ENCODE results near the gene RBM19.

The RBM19 gene

GRCh38 chr12:113860950-113861349 is 105.2 kb downstream of the RBM19 start:
- TF ChIP-seq REST (IDR thresholded peaks at IDR 0.05; ENCODE audit: insufficient read depth in 1 of 2, low read depth in 2 of 2, low read length in 2 of 2), result 0 out of 4 replicates have a peak, but pooled peaks of 1 of the 2 experiments have one; percentile 36
- no peak for TF ChIP-seq TAF1 (IDR thresholded peaks at IDR 0.05; ENCODE audit: borderline replicate concordance, insufficient read depth, low read length)
- TF ChIP-seq FOXP2 (optimal IDR thresholded peaks at IDR 0.05; ENCODE audit: borderline replicate concordance, extremely low read depth, extremely low read length, insufficient read depth), result no peak
- TF ChIP-seq SIN3A (IDR thresholded peaks at IDR 0.05; ENCODE audit: borderline replicate concordance, insufficient read depth, low read length), result no peak

DNA sequence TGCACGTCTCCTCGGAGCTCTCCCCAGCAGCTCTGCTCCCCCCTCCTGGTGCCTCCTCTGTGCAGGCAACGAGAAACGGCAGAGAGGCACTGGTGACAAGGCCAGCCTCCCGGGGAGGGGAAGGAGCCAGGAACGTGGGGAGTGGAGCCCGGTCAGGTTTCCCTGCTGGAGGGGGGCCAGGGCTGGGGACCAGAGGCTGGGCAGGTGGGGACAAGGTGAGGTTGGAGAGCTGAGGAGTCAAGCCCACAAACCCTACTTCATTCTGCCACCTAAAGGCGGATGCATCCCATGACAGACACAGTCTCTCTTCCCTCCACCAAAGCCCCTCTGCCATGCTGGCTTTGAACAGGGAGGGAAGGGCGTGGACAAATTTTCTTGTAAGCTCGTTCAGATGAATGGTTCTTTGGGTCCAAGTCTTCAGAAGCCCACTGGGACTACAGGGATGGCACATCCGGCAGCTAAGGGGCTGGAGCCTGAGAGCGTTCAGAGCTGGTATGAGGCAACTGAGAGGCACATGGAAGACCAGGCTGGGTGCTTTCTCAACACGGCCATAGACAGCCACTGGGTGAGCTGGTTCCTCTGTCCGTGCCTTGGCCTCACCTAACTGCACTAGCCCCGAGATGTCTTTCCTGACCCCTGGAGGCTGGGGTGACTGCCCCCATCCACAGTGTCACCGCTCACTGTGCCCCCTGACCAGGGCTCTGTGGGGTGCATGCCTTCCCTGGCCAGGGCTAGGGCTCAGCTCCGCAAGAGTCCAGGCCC is 105.9 kb downstream of the RBM19 start:
- no peak for TF ChIP-seq REST (IDR thresholded peaks at IDR 0.05; ENCODE audit: insufficient read depth in 1 of 2, low read depth in 2 of 2, low read length in 2 of 2)
- TF ChIP-seq FOXP2 (optimal IDR thresholded peaks at IDR 0.05; ENCODE audit: borderline replicate concordance, extremely low read depth, extremely low read length, insufficient read depth), result no peak
- no peak for TF ChIP-seq SIN3A (IDR thresholded peaks at IDR 0.05; ENCODE audit: borderline replicate concordance, insufficient read depth, low read length)
- TF ChIP-seq POLR2AphosphoS5 (IDR thresholded peaks at IDR 0.05; ENCODE audit: low read depth, low read length), result no peak
- TF ChIP-seq TAF1 (IDR thresholded peaks at IDR 0.05; ENCODE audit: borderline replicate concordance, insufficient read depth, low read length), result no peak

GRCh38 chr12:113858841-113859386 is 107.2 kb downstream of the RBM19 start:
- no peak for TF ChIP-seq POLR2AphosphoS5 (IDR thresholded peaks at IDR 0.05; ENCODE audit: low read depth, low read length)
- no peak for TF ChIP-seq FOXP2 (optimal IDR thresholded peaks at IDR 0.05; ENCODE audit: borderline replicate concordance, extremely low read depth, extremely low read length, insufficient read depth)
- TF ChIP-seq SIN3A (IDR thresholded peaks at IDR 0.05; ENCODE audit: borderline replicate concordance, insufficient read depth, low read length), result no peak
- no peak for TF ChIP-seq REST (IDR thresholded peaks at IDR 0.05; ENCODE audit: insufficient read depth in 1 of 2, low read depth in 2 of 2, low read length in 2 of 2)
- TF ChIP-seq TAF1 (IDR thresholded peaks at IDR 0.05; ENCODE audit: borderline replicate concordance, insufficient read depth, low read length), result no peak

DNA sequence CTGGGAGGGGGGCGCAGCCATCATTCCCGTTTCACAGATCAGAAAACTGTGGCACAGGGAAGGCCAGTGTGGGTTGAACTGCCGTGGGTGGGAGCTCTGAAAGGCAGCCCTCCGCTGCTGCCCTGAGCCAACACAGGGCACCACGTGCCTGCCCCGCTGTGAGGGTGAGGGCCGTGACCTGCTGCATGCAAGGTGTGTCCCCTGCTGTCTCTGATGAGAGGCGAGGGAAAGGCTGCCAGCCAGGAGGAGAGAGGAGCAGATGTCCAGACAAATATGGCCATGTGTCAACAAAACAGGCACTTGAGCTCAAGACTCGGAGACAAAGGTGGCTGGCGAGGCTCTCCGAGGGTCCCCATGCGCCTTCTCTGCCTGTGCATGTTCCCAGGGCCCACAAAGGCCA is 108.8 kb downstream of the RBM19 start:
- TF ChIP-seq POLR2AphosphoS5 (IDR thresholded peaks at IDR 0.05; ENCODE audit: low read depth, low read length) (no peak), SIN3A (IDR thresholded peaks at IDR 0.05; ENCODE audit: borderline replicate concordance, insufficient read depth, low read length) (no peak), REST (IDR thresholded peaks at IDR 0.05; ENCODE audit: insufficient read depth in 1 of 2, low read depth in 2 of 2, low read length in 2 of 2) (no peak), TAF1 (IDR thresholded peaks at IDR 0.05; ENCODE audit: borderline replicate concordance, insufficient read depth, low read length) (no peak), FOXP2 (optimal IDR thresholded peaks at IDR 0.05; ENCODE audit: borderline replicate concordance, extremely low read depth, extremely low read length, insufficient read depth) (no peak)

All from PFSK-1 (cell line).